Osteocyte (in vitro differentiated cells): ENCODE data around the gene TMOD1. TPM values are rescaled to one million over a fixed set of nuclear protein-coding genes. Genes with fewer than 3 reads are reported as not detected.

Experiments
- DNase-seq: peaks from one replicate; pipeline ENCODE4 v3.0.0; 2021; ENCODE audit warnings: mixed read lengths; ENCODE audit not compliant: unreplicated experiment; ENCODE audit errors: extremely low spot score
- H3K27ac Mint-ChIP-seq: one replicate; pipeline ENCODE4 v1.8.0; 2021; ENCODE audit warnings: mild to moderate bottlenecking, mixed read lengths; ENCODE audit not compliant: unreplicated experiment
- H3K27me3 Mint-ChIP-seq: one replicate; pipeline ENCODE4 v1.8.0; 2021; ENCODE audit warnings: mixed read lengths; ENCODE audit not compliant: unreplicated experiment
- H3K36me3 Mint-ChIP-seq: one replicate; pipeline ENCODE4 v1.8.0; 2021; ENCODE audit warnings: mixed read lengths; ENCODE audit not compliant: unreplicated experiment
- H3K4me1 Mint-ChIP-seq: one replicate; pipeline ENCODE4 v1.8.0; 2021; ENCODE audit warnings: mixed read lengths; ENCODE audit not compliant: unreplicated experiment
- H3K4me3 Mint-ChIP-seq: one replicate; pipeline ENCODE4 v1.8.0; 2021; ENCODE audit warnings: mild to moderate bottlenecking, moderate library complexity, mixed read lengths; ENCODE audit not compliant: unreplicated experiment
- H3K9me3 Mint-ChIP-seq: one replicate; pipeline ENCODE4 v1.8.0; 2021; ENCODE audit warnings: mixed read lengths; ENCODE audit not compliant: unreplicated experiment
- total RNA-seq: library from RNA; stranded (reverse); gene quantifications from 2 replicates; pipeline ENCODE4 v1.2.1, GENCODE V29; 2021
- TF ChIP-seq, protein P1 (sequence below): fragments of 200-600 bp; sonication (generic); IDR thresholded peaks from 2 replicates; pipeline ENCODE4 v1.5.0; 2021; ENCODE audit warnings: antibody characterized with exemption, mild to moderate bottlenecking, moderate library complexity

TMOD1 gene
- total RNA-seq, 1 donor from 2014 or later, result not detected

- no peaks in the 10 kb centered on the region for H3K4me1 Mint-ChIP-seq
- no peaks in the 10 kb centered on the region for H3K9me3 Mint-ChIP-seq
- no peak overlapping the region for H3K4me3 Mint-ChIP-seq
- H3K27ac Mint-ChIP-seq, result no peak overlapping the region
- TF ChIP-seq, protein P1, sequence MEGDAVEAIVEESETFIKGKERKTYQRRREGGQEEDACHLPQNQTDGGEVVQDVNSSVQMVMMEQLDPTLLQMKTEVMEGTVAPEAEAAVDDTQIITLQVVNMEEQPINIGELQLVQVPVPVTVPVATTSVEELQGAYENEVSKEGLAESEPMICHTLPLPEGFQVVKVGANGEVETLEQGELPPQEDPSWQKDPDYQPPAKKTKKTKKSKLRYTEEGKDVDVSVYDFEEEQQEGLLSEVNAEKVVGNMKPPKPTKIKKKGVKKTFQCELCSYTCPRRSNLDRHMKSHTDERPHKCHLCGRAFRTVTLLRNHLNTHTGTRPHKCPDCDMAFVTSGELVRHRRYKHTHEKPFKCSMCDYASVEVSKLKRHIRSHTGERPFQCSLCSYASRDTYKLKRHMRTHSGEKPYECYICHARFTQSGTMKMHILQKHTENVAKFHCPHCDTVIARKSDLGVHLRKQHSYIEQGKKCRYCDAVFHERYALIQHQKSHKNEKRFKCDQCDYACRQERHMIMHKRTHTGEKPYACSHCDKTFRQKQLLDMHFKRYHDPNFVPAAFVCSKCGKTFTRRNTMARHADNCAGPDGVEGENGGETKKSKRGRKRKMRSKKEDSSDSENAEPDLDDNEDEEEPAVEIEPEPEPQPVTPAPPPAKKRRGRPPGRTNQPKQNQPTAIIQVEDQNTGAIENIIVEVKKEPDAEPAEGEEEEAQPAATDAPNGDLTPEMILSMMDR, result no peak
- no peaks in the 10 kb centered on the region for H3K36me3 Mint-ChIP-seq
- peak; percentile 19 for DNase-seq
- peaks cover 28% of the 10 kb centered on the region for H3K27me3 Mint-ChIP-seq
Observed at GRCh38 chr9:97508852-97509251, 7.4 kb downstream of the TMOD1 start.

DNA sequence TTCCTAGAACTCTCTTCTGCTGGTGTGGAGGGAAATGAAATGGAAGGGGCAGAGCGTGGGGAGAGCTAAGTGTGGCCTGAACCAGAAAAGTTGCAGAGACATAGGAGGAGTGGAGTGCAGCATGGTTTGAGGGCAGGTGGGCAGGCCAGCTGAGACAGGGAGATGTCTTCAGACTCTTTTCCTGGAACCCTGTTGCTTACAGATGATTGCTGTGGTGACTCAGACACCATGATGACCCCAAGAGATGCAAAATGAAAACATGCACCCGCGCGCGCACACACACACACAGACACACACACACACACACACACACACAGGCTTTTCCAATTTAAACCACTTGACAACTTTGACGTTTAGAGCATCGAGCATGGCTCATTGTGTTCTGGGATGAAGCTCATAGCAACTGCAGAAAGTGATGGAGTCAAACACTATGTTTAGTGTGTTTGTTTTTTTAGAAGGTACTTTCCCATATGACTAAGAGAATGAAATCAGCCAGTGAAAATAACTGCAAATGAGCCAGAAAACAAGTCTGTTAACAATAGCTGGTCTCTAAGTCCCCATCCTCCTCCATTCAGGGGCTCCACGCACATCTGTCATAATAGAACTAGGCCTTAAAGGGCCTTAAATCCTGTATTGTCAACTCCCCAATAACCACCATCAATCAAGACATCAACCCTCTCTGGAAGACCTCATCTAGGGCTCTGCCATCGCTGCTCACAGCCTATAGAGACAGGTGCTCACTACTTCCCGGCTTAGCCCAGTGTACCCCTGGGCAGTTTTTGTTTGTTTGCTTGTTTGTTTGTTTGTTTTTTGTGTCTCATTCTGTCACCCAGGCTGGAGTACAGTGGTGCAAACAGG is 9.6 kb downstream of the TMOD1 start:
- Mint-ChIP-seq H3K9me3 (no peaks in the 10 kb centered on the region), H3K4me3 (no peak overlapping the region), H3K27me3 (peaks cover 22% of the 10 kb centered on the region), H3K4me1 (no peaks in the 10 kb centered on the region), H3K27ac (no peak overlapping the region), H3K36me3 (no peaks in the 10 kb centered on the region)
- peak; percentile 56 for DNase-seq
- TF ChIP-seq, protein P1, result no peak

GRCh38 chr9:97511655-97512427 is 10.4 kb downstream of the TMOD1 start:
- Mint-ChIP-seq H3K4me1 (no peaks in the 10 kb centered on the region), H3K27me3 (peaks cover 30% of the 10 kb centered on the region), H3K9me3 (no peaks in the 10 kb centered on the region), H3K4me3 (no peak overlapping the region), H3K27ac (no peak overlapping the region), H3K36me3 (no peaks in the 10 kb centered on the region)
- DNase-seq, result peak; percentile 49
- TF ChIP-seq, protein P1, result no peak

GRCh38 chr9:97512966-97513560 is 11.6 kb downstream of the TMOD1 start:
- no peak overlapping the region for H3K4me3 Mint-ChIP-seq
- peak; percentile 40 for DNase-seq
- peaks cover 35% of the 10 kb centered on the region for H3K27me3 Mint-ChIP-seq
- no peak overlapping the region for H3K27ac Mint-ChIP-seq
- no peaks in the 10 kb centered on the region for H3K4me1 Mint-ChIP-seq
- H3K9me3 Mint-ChIP-seq, result no peaks in the 10 kb centered on the region
- TF ChIP-seq, protein P1, result no peak
- H3K36me3 Mint-ChIP-seq, result no peaks in the 10 kb centered on the region
